DOHH2 (cell line): ENCODE data around the gene CYTH1.
A peak's percentile ranks its signal among the peaks of the same experiment; 100 is the strongest.

ENCODE experiments used
- H3F3A ChIP-seq: fragments of 200-600 bp; sonication (generic), shearing (Covaris generic); 2 replicates; pipeline ENCODE4 v1.6.0; 2016; ENCODE audit warnings: antibody characterized with exemption, mild to moderate bottlenecking; ENCODE audit not compliant: control insufficient read depth, insufficient read depth
- H3K27ac ChIP-seq: fragments of 200-600 bp; sonication (generic); 2 replicates; pipeline ENCODE4 v1.5.1; 2014; ENCODE audit warnings: low read depth, mild to moderate bottlenecking, low read length, moderate library complexity
- H3K27me3 ChIP-seq: fragments of 200-600 bp; sonication (generic); 2 replicates; pipeline ENCODE4 v1.6.1; 2014; ENCODE audit warnings: mild to moderate bottlenecking, low read length, mixed read lengths; ENCODE audit not compliant: control insufficient read depth
- H3K36me3 ChIP-seq: fragments of 200-600 bp; sonication (generic); 2 replicates; pipeline ENCODE4 v1.6.1; 2014; ENCODE audit warnings: mild to moderate bottlenecking, low read length, moderate library complexity, mixed read lengths; ENCODE audit not compliant: control insufficient read depth
- H3K4me1 ChIP-seq: fragments of 200-600 bp; sonication (generic); 2 replicates; pipeline ENCODE4 v1.6.1; 2014; ENCODE audit warnings: mild to moderate bottlenecking, low read length, mixed read lengths; ENCODE audit not compliant: control insufficient read depth
- H3K4me2 ChIP-seq: fragments of 200-600 bp; sonication (generic); 2 replicates; pipeline ENCODE4 v1.6.0; 2014; ENCODE audit warnings: mild to moderate bottlenecking, low read length, moderate library complexity
- H3K4me3 ChIP-seq: fragments of 200-600 bp; sonication (generic); 2 replicates; pipeline ENCODE4 v1.5.1; 2014; ENCODE audit warnings: mild to moderate bottlenecking, low read length, mixed read lengths
- H3K79me2 ChIP-seq: fragments of 200-600 bp; sonication (generic); 2 replicates; pipeline ENCODE4 v1.6.1; 2014; ENCODE audit warnings: mild to moderate bottlenecking, low read length, mixed read lengths; ENCODE audit not compliant: control insufficient read depth
- H3K9me2 ChIP-seq: fragments of 200-600 bp; sonication (generic); replicated peaks from 2 replicates; pipeline ENCODE4 v1.6.1; 2014; ENCODE audit warnings: mild to moderate bottlenecking, low read length, mixed read lengths; ENCODE audit not compliant: control insufficient read depth
- H3K9me3 ChIP-seq: fragments of 200-600 bp; sonication (generic); 2 replicates; pipeline ENCODE4 v1.6.1; 2014; ENCODE audit warnings: antibody characterized with exemption, low read length, mixed read lengths; ENCODE audit not compliant: control insufficient read depth, insufficient read depth
- H4K20me1 ChIP-seq: fragments of 200-600 bp; sonication (generic); 2 replicates; pipeline ENCODE4 v1.6.0; 2014; ENCODE audit warnings: low read depth, mild to moderate bottlenecking, antibody characterized with exemption, low read length, moderate library complexity; ENCODE audit not compliant: control insufficient read depth, insufficient read depth
- CTCF ChIP-seq: fragments of 200-600 bp; sonication (generic); IDR thresholded peaks from one replicate; pipeline ENCODE4 v1.5.1; 2014; ENCODE audit warnings: antibody characterized with exemption, mild to moderate bottlenecking, low read depth, low read length; ENCODE audit not compliant: poor library complexity, severe bottlenecking
- EZH2phosphoT487 ChIP-seq: fragments of 200-600 bp; sonication (generic); IDR thresholded peaks from 2 replicates; pipeline ENCODE4 v1.6.1; 2017; ENCODE audit warnings: borderline replicate concordance, mild to moderate bottlenecking, antibody characterized with exemption, low read length, moderate library complexity, mixed read lengths

CYTH1 gene

GRCh38 chr17:78727476-78728229 is 54.4 kb downstream of the CYTH1 start:
- no peak overlapping the region for H3K4me3 ChIP-seq
- peaks cover 98% of the 10 kb centered on the region for H3K4me1 ChIP-seq
- H3K4me2 ChIP-seq: no peak overlapping the region
- no peaks in the 10 kb centered on the region for H3K27me3 ChIP-seq
- H3K27ac ChIP-seq: no peak overlapping the region
- H3K9me2 ChIP-seq: no peaks in the 10 kb centered on the region
- H3K36me3 ChIP-seq: peaks cover 38% of the 10 kb centered on the region
- TF ChIP-seq EZH2phosphoT487 (no peak), CTCF (peak; percentile 27)
- H3F3A ChIP-seq: peaks cover 16% of the 10 kb centered on the region
- no peaks in the 10 kb centered on the region for H3K9me3 ChIP-seq
- peaks cover 97% of the 10 kb centered on the region for H3K79me2 ChIP-seq
- H4K20me1 ChIP-seq: peaks cover 38% of the 10 kb centered on the region

DNA sequence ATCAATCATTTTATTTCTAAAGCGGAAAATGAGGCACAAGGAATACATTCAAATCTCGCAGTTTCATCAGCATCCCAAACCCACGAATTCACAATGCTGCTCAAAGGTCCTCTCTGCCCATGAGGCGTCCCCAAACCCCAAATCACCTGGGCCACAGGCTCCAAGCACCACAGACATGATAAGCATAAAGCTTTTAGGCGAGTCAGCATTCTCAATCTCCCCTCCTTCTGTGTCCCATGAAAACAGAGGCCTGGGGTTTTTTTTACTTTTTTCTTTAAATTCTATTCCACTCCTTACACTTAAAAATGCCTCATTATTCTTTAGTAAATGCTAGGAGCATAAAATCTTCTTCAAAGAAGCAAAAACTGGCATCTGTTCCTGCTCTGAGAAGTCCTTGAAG is 55.0 kb downstream of the CYTH1 start:
- H3F3A ChIP-seq: peaks cover 17% of the 10 kb centered on the region
- H3K4me2 ChIP-seq: peak overlapping the region; percentile 67; the same call in 1 of the 2 replicates
- H4K20me1 ChIP-seq: peaks cover 40% of the 10 kb centered on the region
- peaks cover 98% of the 10 kb centered on the region for H3K4me1 ChIP-seq
- TF ChIP-seq CTCF (no peak), EZH2phosphoT487 (no peak)
- peaks cover 97% of the 10 kb centered on the region for H3K79me2 ChIP-seq
- no peak overlapping the region for H3K27ac ChIP-seq
- no peaks in the 10 kb centered on the region for H3K27me3 ChIP-seq
- no peak overlapping the region for H3K4me3 ChIP-seq
- no peaks in the 10 kb centered on the region for H3K9me3 ChIP-seq
- H3K9me2 ChIP-seq: no peaks in the 10 kb centered on the region
- H3K36me3 ChIP-seq: peaks cover 34% of the 10 kb centered on the region

DNA sequence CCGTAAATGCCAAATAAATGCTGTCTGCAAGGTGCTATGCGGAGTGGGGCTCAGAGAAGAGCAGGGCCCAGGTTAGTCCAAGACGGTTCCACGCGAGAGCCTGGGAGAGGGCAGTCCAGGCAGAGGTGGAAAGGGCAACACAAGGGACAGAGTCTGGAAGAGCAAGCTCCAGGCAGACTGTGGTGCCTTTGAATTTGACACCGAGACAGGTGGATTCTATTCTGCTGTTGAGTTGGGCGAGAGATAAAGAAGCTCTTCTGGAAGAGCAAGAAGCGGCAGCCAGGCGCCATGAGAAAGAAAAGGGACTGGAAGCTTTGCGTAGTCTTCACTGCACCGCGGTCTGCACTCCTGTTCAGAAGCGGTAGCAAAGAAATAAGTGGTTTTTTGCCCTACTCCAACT is 55.6 kb downstream of the CYTH1 start:
- H3K79me2 ChIP-seq: peaks cover 97% of the 10 kb centered on the region
- H3K27ac ChIP-seq: no peak overlapping the region
- no peaks in the 10 kb centered on the region for H3K9me2 ChIP-seq
- no peak for TF ChIP-seq EZH2phosphoT487
- no peak for TF ChIP-seq CTCF
- H3K27me3 ChIP-seq: no peaks in the 10 kb centered on the region
- H3K4me3 ChIP-seq: no peak overlapping the region
- peaks cover 33% of the 10 kb centered on the region for H3K36me3 ChIP-seq
- H4K20me1 ChIP-seq: peaks cover 46% of the 10 kb centered on the region
- H3F3A ChIP-seq: peaks cover 18% of the 10 kb centered on the region
- no peaks in the 10 kb centered on the region for H3K9me3 ChIP-seq
- H3K4me2 ChIP-seq: peak overlapping the region; percentile 67
- peaks cover 98% of the 10 kb centered on the region for H3K4me1 ChIP-seq
